DMS79 (cell line): ENCODE data around the gene GALNT17.

ENCODE experiments used
- DNase-seq: peaks from one replicate; lab custom pipeline; 2025; lab: John Stamatoyannopoulos, UW

Gene GALNT17

GRCh38 chr7:71402684-71403083, 270.7 kb downstream of the GALNT17 start:
- no peak for DNase-seq

GRCh38 chr7:71403202-71403946, 271.4 kb downstream of the GALNT17 start:
- DNase-seq, result no peak

- DNase-seq, result no peak
Measured at GRCh38 chr7:71404726-71405345, 272.9 kb downstream of the GALNT17 start.

- no peak for DNase-seq
Measured at GRCh38 chr7:71408271-71408670, 276.3 kb downstream of the GALNT17 start.

GRCh38 chr7:71409550-71410157, 277.7 kb downstream of the GALNT17 start:
- no peak for DNase-seq

- no peak for DNase-seq
Measured at GRCh38 chr7:71411475-71411874, 279.5 kb downstream of the GALNT17 start.

- DNase-seq, result no peak
Measured at GRCh38 chr7:71414490-71414889, 282.5 kb downstream of the GALNT17 start.

GRCh38 chr7:71419546-71420337, 287.8 kb downstream of the GALNT17 start:
- DNase-seq, result no peak

- no peak for DNase-seq
Measured at GRCh38 chr7:71422104-71422503, 290.2 kb downstream of the GALNT17 start.

- no peak for DNase-seq
Measured at GRCh38 chr7:71424166-71425035, 292.5 kb downstream of the GALNT17 start.

- no peak for DNase-seq
Measured at GRCh38 chr7:71429083-71429482, 297.1 kb downstream of the GALNT17 start.

GRCh38 chr7:71430246-71430645, 298.3 kb downstream of the GALNT17 start:
- no peak for DNase-seq

GRCh38 chr7:71439321-71439720, 307.4 kb downstream of the GALNT17 start:
- no peak for DNase-seq

- no peak for DNase-seq
Measured at GRCh38 chr7:71442492-71443190, 310.7 kb downstream of the GALNT17 start.

GRCh38 chr7:71443191-71443530, 311.2 kb downstream of the GALNT17 start:
- DNase-seq, result no peak

GRCh38 chr7:71444130-71444529, 312.2 kb downstream of the GALNT17 start:
- DNase-seq, result no peak

- DNase-seq, result no peak
Measured at GRCh38 chr7:71453630-71454029, 321.7 kb downstream of the GALNT17 start.

GRCh38 chr7:71454981-71455380, 323.0 kb downstream of the GALNT17 start:
- no peak for DNase-seq

GRCh38 chr7:71457021-71457420, 325.1 kb downstream of the GALNT17 start:
- DNase-seq, result no peak

GRCh38 chr7:71457846-71458590, 326.1 kb downstream of the GALNT17 start:
- no peak for DNase-seq
